GM12878 (cell line): ENCODE results near the gene ART3. TPM values are rescaled to one million over a fixed set of nuclear protein-coding genes. Genes with fewer than 3 reads are reported as not detected.

Experiments
- ATAC-seq: fragments of 200-7000 bp; cut with Tn5 transposase; 3 replicates; pipeline ENCODE4 v1.9.1; 2020; ENCODE audit warnings: mild to moderate bottlenecking, moderate library complexity
- BruUV-seq: library from RNA; stranded (reverse); fragments of 400-500 nt; replicated peaks from 2 replicates; lab custom pipeline; 2021; lab: Mats Ljungman, UMichigan
- CTCF ChIA-PET: fragments of 300-600 bp; sonication (Branson Sonifier 250); formaldehyde crosslinking; extraction: SDS; loops from one replicate; lab custom pipeline; 2021; ENCODE audit warnings: inconsistent platforms; lab: Yijun Ruan, JAX
- POLR2A ChIA-PET: fragments of 350-600 bp; formaldehyde crosslinking; extraction: SDS; loops from one replicate; lab custom pipeline; 2021; ENCODE audit warnings: inconsistent platforms; lab: Charles Lee
- RAD21 ChIA-PET: fragments of 300-600 bp; sonication (Branson Sonifier 250); formaldehyde crosslinking; loops from one replicate; lab custom pipeline; 2023; ENCODE audit warnings: antibody characterized with exemption; ENCODE audit not compliant: unreplicated experiment; lab: Charles Lee
- SMC1A ChIA-PET: fragments of 300-600 bp; sonication (Branson Sonifier 250); formaldehyde crosslinking; loops from one replicate; lab custom pipeline; 2023; ENCODE audit not compliant: unreplicated experiment, uncharacterized antibody; lab: Charles Lee
- DNase-seq: peaks from one replicate; pipeline ENCODE4 v3.0.0-alpha.2; 2011; ENCODE audit warnings: low read depth, low spot score
- FAIRE-seq: peaks from 3 replicates; lab custom pipeline; 2011; peaks lifted over from hg19 to GRCh38; lab: Jason Lieb, UNC
- H2AFZ ChIP-seq: 2 replicates; pipeline ENCODE4 v1.6.0; 2011; ENCODE audit warnings: low read depth, low read length, control low read depth; ENCODE audit not compliant: control insufficient read depth
- H3K27ac ChIP-seq: 2 replicates; pipeline ENCODE4 v1.5.1; 2011; ENCODE audit warnings: control low read depth; ENCODE audit not compliant: control insufficient read depth, insufficient read depth
- H3K27me3 ChIP-seq, 2 experiments: replicated peaks in 1 of 2; 2 replicates each; pipeline versions ENCODE4 v1.6.0 to v1.6.1; 2011; ENCODE audit warnings: low read length in 1 of 2; ENCODE audit not compliant: control insufficient read depth in 2 of 2, insufficient read depth in 2 of 2
- H3K36me3 ChIP-seq, 2 experiments: 2 replicates each; pipeline ENCODE4 v1.5.1; 2011; ENCODE audit warnings: low read length in 1 of 2; ENCODE audit not compliant: control insufficient read depth in 2 of 2, insufficient read depth in 2 of 2
- H3K4me1 ChIP-seq: 2 replicates; pipeline ENCODE4 v1.6.1; 2011; ENCODE audit warnings: mild to moderate bottlenecking, low read length, moderate library complexity, mixed read lengths; ENCODE audit not compliant: control insufficient read depth, insufficient read depth
- H3K4me2 ChIP-seq: 2 replicates; pipeline ENCODE4 v1.6.0; 2011; ENCODE audit warnings: control low read depth; ENCODE audit not compliant: control insufficient read depth, insufficient read depth
- H3K4me3 ChIP-seq: fragments of 200-600 bp; sonication (generic); 2 replicates; pipeline ENCODE4 v1.5.1; 2016
- H3K79me2 ChIP-seq: 2 replicates; pipeline ENCODE4 v1.6.0; 2011; ENCODE audit warnings: low read length; ENCODE audit not compliant: control insufficient read depth, insufficient read depth
- H3K9ac ChIP-seq: 2 replicates; pipeline ENCODE4 v1.8.0; 2011; ENCODE audit warnings: low read length, control low read depth, mixed read lengths; ENCODE audit not compliant: control insufficient read depth, insufficient read depth
- H3K9me3 ChIP-seq: replicated peaks from 3 replicates; pipeline ENCODE4 v1.5.1; 2011; ENCODE audit warnings: mild to moderate bottlenecking, low read length; ENCODE audit not compliant: control insufficient read depth, insufficient read depth
- H4K20me1 ChIP-seq: 2 replicates; pipeline ENCODE4 v1.6.0; 2011; ENCODE audit not compliant: control insufficient read depth, insufficient read depth
- GABPA ChIP-seq: IDR thresholded peaks from 2 replicates; pipeline ENCODE4 v1.6.1; 2014; ENCODE audit warnings: antibody characterized with exemption, low read depth, mild to moderate bottlenecking, inconsistent platforms
- IKZF2 ChIP-seq, 2 experiments: fragments of 450-650 bp; IDR thresholded peaks; 2 replicates each; pipeline ENCODE4 v1.6.1; 2017; ENCODE audit warnings: mild to moderate bottlenecking in 2 of 2, moderate library complexity in 2 of 2
- JUND ChIP-seq: IDR thresholded peaks from 2 replicates; pipeline ENCODE4 v1.6.1; 2012; ENCODE audit warnings: low read depth, mild to moderate bottlenecking, low read length, improper control_type of control experiment, moderate library complexity
- RELB ChIP-seq: fragments of 450-650 bp; IDR thresholded peaks from 2 replicates; pipeline ENCODE4 v1.6.1; 2017; ENCODE audit warnings: low read depth, mild to moderate bottlenecking, moderate library complexity
- SIN3A ChIP-seq: IDR thresholded peaks from 2 replicates; pipeline ENCODE4 v1.6.1; 2012; ENCODE audit warnings: low read depth, low read length, improper control_type of control experiment
- SMARCA5 ChIP-seq: fragments of 450-650 bp; IDR thresholded peaks from 2 replicates; pipeline ENCODE4 v1.6.1; 2017; ENCODE audit warnings: mild to moderate bottlenecking
- SREBF1 ChIP-seq: IDR thresholded peaks from 2 replicates; pipeline ENCODE4 v1.6.1; 2012; ENCODE audit warnings: mild to moderate bottlenecking, low read length
- TCF12 ChIP-seq: IDR thresholded peaks from 2 replicates; pipeline ENCODE4 v1.6.1; 2011; ENCODE audit warnings: low read depth, mild to moderate bottlenecking, low read length
- WGBS: methylation state at CpG from one replicate; pipeline ENCODE4 v1.1.6; 2016; ENCODE audit warnings: low lambda C conversion rate; ENCODE audit not compliant: insufficient replicate concordance, insufficient coverage; ENCODE audit errors: missing lambda C conversion rate; 5-methylcytosine and 5-hydroxymethylcytosine counted together
- in situ Hi-C: fragments of 300-500 bp; cut with MboI; formaldehyde crosslinking; loops from 9 replicates; pipeline ENCODE4 v1.14.3; 2018; ENCODE audit warnings: mixed read lengths
- intact Hi-C: fragments of 100-400 bp; cut with micrococcal nuclease; formaldehyde crosslinking; loops from one replicate; pipeline ENCODE4 v1.14.2; 2022; ENCODE audit not compliant: unreplicated experiment
- polyA plus RNA-seq, 11 experiments: library from polyadenylated mRNA; depleted of rRNA in 4 of 11; unstranded in 6 of 11; stranded (reverse) in 5 of 11; fragments of >200 nt; fragmentation: Nextera tagmentation in 4 of 11; fragmentation: Illumina TruSeq in 1 of 11; extraction: Ambion mirVana in 4 of 11; extraction: Trizol in 1 of 11; gene quantifications; 1 replicate in 1 of 11; 2 replicates in 10 of 11; pipeline versions ENCODE4 v1.2.1 to v1.2.3, GENCODE V29; 2011 to 2016; ENCODE audit warnings: inconsistent platforms in 2 of 11, missing spikeins in 2 of 11, low read depth in 1 of 11
- total RNA-seq, 4 experiments: library from RNA; depleted of rRNA in 3 of 4; stranded (reverse); fragments of >200 nt in 3 of 4; fragmentation: Illumina TruSeq in 1 of 4; extraction: Trizol in 1 of 4; gene quantifications; 2 replicates each; pipeline versions ENCODE4 v1.2.1 to v1.2.3, GENCODE V29; 2013 to 2021
- TF ChIP-seq, protein P1 (sequence below): fragments of 450-650 bp; IDR thresholded peaks from 2 replicates; pipeline ENCODE4 v1.6.1; 2016; ENCODE audit warnings: mild to moderate bottlenecking, moderate library complexity, borderline replicate concordance
- TF ChIP-seq, protein P2 (sequence below): IDR thresholded peaks from 2 replicates; pipeline ENCODE4 v1.6.1; 2012; ENCODE audit warnings: mild to moderate bottlenecking, low read depth, low read length
- TF ChIP-seq, protein P3 (sequence below): fragments of 450-650 bp; IDR thresholded peaks from 2 replicates; pipeline ENCODE4 v1.6.1; 2017; ENCODE audit warnings: borderline replicate concordance

Gene ART3
- total and polyA plus RNA-seq, 10 of the 15 experiments (the other 5 are each of a cell fraction or from before 2014, with no cell fraction given), result 0.18 to 0.50 (median 0.26) TPM; not detected in 6

- TF ChIP-seq, protein P1, sequence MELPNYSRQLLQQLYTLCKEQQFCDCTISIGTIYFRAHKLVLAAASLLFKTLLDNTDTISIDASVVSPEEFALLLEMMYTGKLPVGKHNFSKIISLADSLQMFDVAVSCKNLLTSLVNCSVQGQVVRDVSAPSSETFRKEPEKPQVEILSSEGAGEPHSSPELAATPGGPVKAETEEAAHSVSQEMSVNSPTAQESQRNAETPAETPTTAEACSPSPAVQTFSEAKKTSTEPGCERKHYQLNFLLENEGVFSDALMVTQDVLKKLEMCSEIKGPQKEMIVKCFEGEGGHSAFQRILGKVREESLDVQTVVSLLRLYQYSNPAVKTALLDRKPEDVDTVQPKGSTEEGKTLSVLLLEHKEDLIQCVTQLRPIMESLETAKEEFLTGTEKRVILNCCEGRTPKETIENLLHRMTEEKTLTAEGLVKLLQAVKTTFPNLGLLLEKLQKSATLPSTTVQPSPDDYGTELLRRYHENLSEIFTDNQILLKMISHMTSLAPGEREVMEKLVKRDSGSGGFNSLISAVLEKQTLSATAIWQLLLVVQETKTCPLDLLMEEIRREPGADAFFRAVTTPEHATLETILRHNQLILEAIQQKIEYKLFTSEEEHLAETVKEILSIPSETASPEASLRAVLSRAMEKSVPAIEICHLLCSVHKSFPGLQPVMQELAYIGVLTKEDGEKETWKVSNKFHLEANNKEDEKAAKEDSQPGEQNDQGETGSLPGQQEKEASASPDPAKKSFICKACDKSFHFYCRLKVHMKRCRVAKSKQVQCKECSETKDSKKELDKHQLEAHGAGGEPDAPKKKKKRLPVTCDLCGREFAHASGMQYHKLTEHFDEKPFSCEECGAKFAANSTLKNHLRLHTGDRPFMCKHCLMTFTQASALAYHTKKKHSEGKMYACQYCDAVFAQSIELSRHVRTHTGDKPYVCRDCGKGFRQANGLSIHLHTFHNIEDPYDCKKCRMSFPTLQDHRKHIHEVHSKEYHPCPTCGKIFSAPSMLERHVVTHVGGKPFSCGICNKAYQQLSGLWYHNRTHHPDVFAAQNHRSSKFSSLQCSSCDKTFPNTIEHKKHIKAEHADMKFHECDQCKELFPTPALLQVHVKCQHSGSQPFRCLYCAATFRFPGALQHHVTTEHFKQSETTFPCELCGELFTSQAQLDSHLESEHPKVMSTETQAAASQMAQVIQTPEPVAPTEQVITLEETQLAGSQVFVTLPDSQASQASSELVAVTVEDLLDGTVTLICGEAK, result peak; percentile 98
- peak; percentile 94 for TF ChIP-seq RELB
Measured at GRCh38 chr4:76148142-76148865, 73.8 kb downstream of the ART3 start, which contains the start of gene NUP54 (continued).

- no peak for FAIRE-seq
- H3K79me2 ChIP-seq, result peaks cover 8% of the 10 kb centered on the region
- ChIA-PET POLR2A (no interaction called here), RAD21 (no interaction called here), SMC1A (no interaction called here), CTCF (interaction anchor here (0.6 kb wide), 1 partner anchor 906 kb away, joined by 3 read pairs; no protein-coding TSS in a partner anchor)
- no peak overlapping the region for H3K27ac ChIP-seq
- BruUV-seq, result no TSS peak
- H3K9ac ChIP-seq, result no peak overlapping the region
- H2AFZ ChIP-seq, result no peak overlapping the region
- 70% methylated on average over 2 of the region's 2 CpGs for WGBS
- no peak overlapping the region for H3K4me2 ChIP-seq
- H3K4me3 ChIP-seq, result no peak overlapping the region
- H4K20me1 ChIP-seq, result no peaks in the 10 kb centered on the region
- no peak for ATAC-seq
- H3K27me3 ChIP-seq, result no peaks in the 10 kb centered on the region
- no peaks in the 10 kb centered on the region for H3K4me1 ChIP-seq
- no peak for DNase-seq
- H3K9me3 ChIP-seq, result no peaks in the 10 kb centered on the region
- in situ Hi-C loops, result no loop called here
- H3K36me3 ChIP-seq, result no peaks in the 10 kb centered on the region; a peak in 1 of 4 replicates
- intact Hi-C loops, result no loop called here
- no peak for TF ChIP-seq JUND
- TF ChIP-seq IKZF2 (IDR thresholded peaks at IDR 0.05), result no peak
- TF ChIP-seq GABPA, result no peak
- TF ChIP-seq, protein P2, sequence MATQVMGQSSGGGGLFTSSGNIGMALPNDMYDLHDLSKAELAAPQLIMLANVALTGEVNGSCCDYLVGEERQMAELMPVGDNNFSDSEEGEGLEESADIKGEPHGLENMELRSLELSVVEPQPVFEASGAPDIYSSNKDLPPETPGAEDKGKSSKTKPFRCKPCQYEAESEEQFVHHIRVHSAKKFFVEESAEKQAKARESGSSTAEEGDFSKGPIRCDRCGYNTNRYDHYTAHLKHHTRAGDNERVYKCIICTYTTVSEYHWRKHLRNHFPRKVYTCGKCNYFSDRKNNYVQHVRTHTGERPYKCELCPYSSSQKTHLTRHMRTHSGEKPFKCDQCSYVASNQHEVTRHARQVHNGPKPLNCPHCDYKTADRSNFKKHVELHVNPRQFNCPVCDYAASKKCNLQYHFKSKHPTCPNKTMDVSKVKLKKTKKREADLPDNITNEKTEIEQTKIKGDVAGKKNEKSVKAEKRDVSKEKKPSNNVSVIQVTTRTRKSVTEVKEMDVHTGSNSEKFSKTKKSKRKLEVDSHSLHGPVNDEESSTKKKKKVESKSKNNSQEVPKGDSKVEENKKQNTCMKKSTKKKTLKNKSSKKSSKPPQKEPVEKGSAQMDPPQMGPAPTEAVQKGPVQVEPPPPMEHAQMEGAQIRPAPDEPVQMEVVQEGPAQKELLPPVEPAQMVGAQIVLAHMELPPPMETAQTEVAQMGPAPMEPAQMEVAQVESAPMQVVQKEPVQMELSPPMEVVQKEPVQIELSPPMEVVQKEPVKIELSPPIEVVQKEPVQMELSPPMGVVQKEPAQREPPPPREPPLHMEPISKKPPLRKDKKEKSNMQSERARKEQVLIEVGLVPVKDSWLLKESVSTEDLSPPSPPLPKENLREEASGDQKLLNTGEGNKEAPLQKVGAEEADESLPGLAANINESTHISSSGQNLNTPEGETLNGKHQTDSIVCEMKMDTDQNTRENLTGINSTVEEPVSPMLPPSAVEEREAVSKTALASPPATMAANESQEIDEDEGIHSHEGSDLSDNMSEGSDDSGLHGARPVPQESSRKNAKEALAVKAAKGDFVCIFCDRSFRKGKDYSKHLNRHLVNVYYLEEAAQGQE, result no peak
- TF ChIP-seq, protein P3, sequence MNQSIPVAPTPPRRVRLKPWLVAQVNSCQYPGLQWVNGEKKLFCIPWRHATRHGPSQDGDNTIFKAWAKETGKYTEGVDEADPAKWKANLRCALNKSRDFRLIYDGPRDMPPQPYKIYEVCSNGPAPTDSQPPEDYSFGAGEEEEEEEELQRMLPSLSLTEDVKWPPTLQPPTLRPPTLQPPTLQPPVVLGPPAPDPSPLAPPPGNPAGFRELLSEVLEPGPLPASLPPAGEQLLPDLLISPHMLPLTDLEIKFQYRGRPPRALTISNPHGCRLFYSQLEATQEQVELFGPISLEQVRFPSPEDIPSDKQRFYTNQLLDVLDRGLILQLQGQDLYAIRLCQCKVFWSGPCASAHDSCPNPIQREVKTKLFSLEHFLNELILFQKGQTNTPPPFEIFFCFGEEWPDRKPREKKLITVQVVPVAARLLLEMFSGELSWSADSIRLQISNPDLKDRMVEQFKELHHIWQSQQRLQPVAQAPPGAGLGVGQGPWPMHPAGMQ, result no peak
- no peak for TF ChIP-seq TCF12
- no peak for TF ChIP-seq SMARCA5
- TF ChIP-seq SIN3A, result no peak
- TF ChIP-seq SREBF1, result no peak
Measured at GRCh38 chr4:76153356-76153755, 78.8 kb downstream of the ART3 start.
